ENCODE data around the gene SUSD2.

DNA sequence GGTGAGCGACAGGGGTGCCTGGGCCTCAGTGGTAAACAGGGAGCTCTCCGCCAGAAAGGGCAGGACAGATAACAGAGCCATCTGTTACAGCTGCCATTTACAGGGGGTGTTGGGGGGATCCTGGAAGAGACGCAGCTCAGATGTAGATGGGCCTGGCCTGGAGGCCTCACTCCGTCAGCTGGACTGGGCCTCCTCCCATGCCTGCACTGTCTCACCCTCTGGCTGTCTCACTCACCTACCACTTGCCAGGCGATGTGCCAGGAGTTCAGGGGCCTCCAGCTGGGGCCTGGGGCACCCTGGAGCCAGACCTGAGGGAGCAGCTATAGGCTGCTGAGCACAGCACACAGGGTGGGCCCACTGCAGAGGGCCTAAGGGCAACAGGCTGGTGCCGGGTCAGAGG is 16.3 kb upstream of the SUSD2 start:
- TF ChIP-seq, protein P1, sequence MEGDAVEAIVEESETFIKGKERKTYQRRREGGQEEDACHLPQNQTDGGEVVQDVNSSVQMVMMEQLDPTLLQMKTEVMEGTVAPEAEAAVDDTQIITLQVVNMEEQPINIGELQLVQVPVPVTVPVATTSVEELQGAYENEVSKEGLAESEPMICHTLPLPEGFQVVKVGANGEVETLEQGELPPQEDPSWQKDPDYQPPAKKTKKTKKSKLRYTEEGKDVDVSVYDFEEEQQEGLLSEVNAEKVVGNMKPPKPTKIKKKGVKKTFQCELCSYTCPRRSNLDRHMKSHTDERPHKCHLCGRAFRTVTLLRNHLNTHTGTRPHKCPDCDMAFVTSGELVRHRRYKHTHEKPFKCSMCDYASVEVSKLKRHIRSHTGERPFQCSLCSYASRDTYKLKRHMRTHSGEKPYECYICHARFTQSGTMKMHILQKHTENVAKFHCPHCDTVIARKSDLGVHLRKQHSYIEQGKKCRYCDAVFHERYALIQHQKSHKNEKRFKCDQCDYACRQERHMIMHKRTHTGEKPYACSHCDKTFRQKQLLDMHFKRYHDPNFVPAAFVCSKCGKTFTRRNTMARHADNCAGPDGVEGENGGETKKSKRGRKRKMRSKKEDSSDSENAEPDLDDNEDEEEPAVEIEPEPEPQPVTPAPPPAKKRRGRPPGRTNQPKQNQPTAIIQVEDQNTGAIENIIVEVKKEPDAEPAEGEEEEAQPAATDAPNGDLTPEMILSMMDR (IDR thresholded peaks at IDR 0.05): no peak
- no peak for TF ChIP-seq POLR2A (IDR thresholded peaks at IDR 0.05)
- TF ChIP-seq EP300 (IDR thresholded peaks at IDR 0.05): no peak
- TF ChIP-seq POLR2AphosphoS5 (IDR thresholded peaks at IDR 0.05): no peak

Data from suprapubic skin (tissue), 4 donors.